NT2/D1 (cell line): ENCODE data around the gene SCD5.

Experiments
- YY1 ChIP-seq: IDR thresholded peaks from 2 replicates; pipeline ENCODE4 v1.6.1; 2011; ENCODE audit not compliant: insufficient read length, insufficient read depth
- ZNF274 ChIP-seq: IDR thresholded peaks from 2 replicates; pipeline ENCODE4 v1.6.1; 2011; ENCODE audit warnings: mild to moderate bottlenecking, low read depth, low read length

DNA sequence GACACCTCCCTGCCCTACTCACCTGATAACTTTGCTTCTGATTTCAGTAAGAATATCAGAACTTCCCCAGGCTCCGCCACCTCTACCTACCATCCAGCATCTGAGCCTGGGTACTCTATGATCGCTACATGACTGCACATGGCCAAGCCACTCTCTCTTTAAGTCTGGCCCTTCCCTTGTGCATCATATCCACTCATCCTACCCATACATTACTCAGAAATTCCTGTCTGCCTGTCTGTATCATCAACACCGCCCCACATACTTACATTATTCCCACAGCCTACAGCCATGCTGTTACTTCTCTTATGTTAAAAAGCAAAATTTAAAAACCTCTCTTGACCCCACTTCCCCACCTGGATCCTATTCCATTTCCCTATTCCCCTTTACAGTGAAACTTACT, 84.7 kb downstream of the SCD5 start:
- TF ChIP-seq YY1 (no peak), ZNF274 (no peak)
